Gastroesophageal sphincter (tissue), 3 donors: Measurements from ENCODE around the gene PBX1.

Experiments used
- CTCF ChIP-seq, 4 experiments: fragments of 200-600 bp in 2 of 4; fragments of 450-650 bp in 2 of 4; sonication (generic) in 1 of 4; IDR thresholded peaks; one replicate each; pipeline ENCODE4 v1.5.1; 2017 to 2019; ENCODE audit warnings: antibody characterized with exemption in 4 of 4, mild to moderate bottlenecking in 2 of 4, moderate library complexity in 2 of 4
- EP300 ChIP-seq: sonication (generic); formaldehyde crosslinking; IDR thresholded peaks from one replicate; pipeline ENCODE4 v1.6.1; 2017; ENCODE audit warnings: antibody characterized with exemption, mild to moderate bottlenecking
- POLR2A ChIP-seq, 2 donors: fragments of 450-650 bp; IDR thresholded peaks; one replicate each; pipeline ENCODE4 v1.6.1; 2017; ENCODE audit warnings: antibody characterized with exemption in 2 of 2, mild to moderate bottlenecking in 2 of 2, moderate library complexity in 1 of 2
- POLR2AphosphoS5 ChIP-seq: sonication (generic); formaldehyde crosslinking; IDR thresholded peaks from one replicate; pipeline ENCODE4 v1.6.1; 2017; ENCODE audit warnings: antibody characterized with exemption

- TF ChIP-seq POLR2A (IDR thresholded peaks at IDR 0.05) (no peak), CTCF (IDR thresholded peaks at IDR 0.05) (no peak), POLR2AphosphoS5 (no peak), EP300 (no peak)
Observed at GRCh38 chr1:164693564-164694359, 134.8 kb downstream of the PBX1 start.
